ENCODE data around the gene CAMTA1.

DNA sequence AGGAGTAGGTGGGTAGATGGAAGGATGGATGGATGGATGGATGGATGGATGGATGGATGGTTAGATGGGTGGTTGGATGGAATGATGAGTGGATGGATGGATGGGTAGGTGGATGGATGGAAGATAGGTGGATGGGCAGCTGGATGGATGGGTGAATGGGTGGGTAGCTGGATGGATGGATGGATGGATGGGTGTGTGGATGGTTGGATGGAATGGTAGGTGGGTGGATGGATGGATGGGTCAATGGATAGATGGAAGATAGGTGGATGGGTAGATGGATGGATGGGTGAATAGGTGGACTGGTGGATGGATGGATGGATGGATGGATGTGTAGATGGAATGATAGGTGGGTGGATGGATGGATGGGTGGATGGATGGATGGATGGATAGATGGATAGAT lies 821.8 kb downstream of the CAMTA1 start:
- TF ChIP-seq SP1 (IDR thresholded peaks at IDR 0.05) (no peak), FOXK2 (IDR thresholded peaks at IDR 0.05) (no peak), FOXA1 (IDR thresholded peaks at IDR 0.05) (no peak), ELF4 (IDR thresholded peaks at IDR 0.05) (no peak)
